ENCODE measurements around the gene ELMOD1.

The ELMOD1 gene

DNA sequence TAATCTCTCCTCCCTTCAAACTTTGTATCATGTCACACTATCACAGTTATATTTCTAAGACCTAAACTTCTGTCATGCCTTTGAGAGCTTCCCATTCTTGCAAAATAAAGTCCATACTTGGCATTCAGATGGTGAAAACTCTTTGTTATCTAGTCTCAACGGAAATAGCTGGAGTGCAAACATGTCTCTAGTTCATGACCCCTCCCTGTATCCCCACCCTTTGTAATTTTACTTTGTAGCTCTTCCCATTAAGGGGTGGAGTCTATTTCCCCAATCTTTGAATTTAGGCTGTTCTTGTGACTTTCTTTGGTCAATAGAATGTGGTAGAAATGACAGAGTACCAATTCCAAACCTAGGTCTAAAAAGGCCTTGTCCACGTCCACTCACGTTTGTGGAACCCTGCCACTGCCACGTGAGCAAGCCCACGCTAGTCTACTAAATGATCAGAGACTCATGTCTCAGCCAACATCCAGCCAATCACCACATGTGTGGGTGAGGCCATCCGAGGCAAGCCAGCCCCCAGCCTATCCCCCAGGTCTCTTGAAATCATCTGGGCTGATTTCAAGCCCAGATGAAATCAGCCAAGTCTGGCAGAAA is 97.5 kb downstream of the ELMOD1 start:
- no peak for DNase-seq (ENCODE audit: low read depth)

DNA sequence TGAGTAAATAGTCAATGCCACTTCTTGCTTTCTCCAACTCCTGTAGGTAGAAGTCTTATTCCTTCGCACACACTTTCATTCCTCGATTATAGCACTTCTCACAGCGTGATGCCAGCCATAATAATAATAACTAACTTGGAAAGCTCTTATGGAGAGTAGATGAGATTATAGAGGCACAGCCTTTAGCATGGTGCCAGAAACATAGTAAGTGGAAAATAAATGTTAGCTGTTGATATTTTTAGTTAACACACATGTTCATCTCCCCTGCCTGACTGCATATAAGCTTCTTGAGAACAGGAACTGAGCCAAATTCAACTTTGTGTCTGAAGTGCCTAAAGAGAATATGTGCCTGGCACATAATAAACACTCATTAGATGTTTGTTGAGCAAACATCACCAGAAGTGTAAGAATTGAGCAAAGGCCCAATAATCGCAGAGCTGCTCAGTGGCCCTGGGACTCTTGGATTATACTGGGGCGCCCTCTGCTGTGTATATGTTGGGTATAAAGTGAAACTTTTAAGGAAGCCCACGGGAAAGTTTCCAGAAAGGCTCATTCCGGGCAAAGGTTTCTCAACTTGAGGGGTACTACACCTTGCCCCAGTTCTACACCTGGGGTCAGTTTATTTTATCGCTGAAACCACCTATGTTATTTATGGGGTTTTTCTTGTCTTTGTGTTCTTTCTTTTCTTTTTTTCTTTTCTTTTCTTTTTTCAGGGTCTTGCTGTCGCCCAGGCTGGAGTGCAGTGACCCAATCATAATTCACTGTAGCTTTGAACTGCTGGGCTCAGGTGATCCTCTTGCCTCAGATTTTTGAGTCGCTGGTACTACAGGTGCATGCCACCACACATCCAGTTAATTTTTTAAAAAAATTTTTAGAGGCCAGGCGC is 98.6 kb downstream of the ELMOD1 start:
- no peak for DNase-seq (ENCODE audit: low read depth)

GRCh38 chr11:107691000-107691750 is 100.2 kb downstream of the ELMOD1 start:
- DNase-seq (ENCODE audit: low read depth), result no peak

DNA sequence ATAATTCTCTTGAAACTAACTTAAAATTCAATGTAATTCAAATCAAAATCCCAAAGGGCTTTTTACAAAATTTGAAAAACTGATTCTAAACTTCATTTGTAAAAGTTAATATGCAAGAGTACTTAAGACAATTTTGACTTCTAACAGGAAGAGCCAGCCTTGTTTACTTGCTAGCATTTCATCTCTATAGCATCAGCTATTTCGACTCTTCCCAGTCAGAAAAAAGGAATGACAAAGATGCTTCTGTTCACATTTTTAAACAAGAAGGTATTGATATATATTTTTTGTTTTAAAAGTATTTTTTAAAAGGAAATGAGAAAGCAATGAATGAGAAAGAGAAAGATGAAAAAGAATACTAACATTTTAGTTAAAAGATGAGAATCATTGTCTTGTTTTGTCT is 104.5 kb downstream of the ELMOD1 start:
- DNase-seq (ENCODE audit: low read depth), result no peak

DNA sequence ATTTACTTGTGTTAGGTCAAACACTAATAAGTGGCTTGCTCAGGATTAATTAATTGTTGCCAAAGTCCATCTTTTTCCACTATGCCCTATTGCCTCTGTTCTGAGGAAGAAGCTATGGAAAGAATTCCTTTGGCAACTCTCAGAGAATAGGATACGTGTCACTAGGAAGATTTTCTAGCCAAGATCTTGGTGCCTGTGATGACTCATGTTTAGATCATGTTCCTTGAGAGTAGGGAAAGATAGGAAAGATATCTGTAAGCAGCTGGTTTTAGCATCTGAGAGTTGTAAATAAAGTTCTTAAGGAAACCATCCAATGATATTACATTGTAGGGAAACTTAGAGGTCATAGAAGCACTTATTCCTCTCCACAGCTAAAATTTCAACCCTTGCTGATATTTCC is 105.2 kb downstream of the ELMOD1 start:
- DNase-seq (ENCODE audit: low read depth), result peak; percentile 87

DNA sequence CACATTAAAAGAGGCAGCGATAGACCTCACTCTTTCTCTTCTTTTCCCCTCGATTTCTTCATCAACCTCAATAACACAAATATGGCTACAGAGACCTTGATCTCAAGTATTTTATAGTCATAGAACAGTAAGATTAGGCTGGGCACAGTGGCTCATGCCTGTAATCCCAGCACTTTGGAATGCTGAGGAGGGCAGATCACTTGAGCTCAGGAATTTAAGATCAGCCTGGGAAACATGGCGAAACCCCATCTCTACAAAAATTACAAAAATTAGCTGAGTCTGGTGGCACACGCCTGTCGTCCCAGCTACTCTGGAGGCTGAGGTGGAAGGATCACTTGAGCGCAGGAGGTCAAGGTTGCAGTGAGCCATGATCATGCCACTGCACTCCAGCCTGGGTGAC is 106.3 kb downstream of the ELMOD1 start:
- no peak for DNase-seq (ENCODE audit: low read depth)

DNA sequence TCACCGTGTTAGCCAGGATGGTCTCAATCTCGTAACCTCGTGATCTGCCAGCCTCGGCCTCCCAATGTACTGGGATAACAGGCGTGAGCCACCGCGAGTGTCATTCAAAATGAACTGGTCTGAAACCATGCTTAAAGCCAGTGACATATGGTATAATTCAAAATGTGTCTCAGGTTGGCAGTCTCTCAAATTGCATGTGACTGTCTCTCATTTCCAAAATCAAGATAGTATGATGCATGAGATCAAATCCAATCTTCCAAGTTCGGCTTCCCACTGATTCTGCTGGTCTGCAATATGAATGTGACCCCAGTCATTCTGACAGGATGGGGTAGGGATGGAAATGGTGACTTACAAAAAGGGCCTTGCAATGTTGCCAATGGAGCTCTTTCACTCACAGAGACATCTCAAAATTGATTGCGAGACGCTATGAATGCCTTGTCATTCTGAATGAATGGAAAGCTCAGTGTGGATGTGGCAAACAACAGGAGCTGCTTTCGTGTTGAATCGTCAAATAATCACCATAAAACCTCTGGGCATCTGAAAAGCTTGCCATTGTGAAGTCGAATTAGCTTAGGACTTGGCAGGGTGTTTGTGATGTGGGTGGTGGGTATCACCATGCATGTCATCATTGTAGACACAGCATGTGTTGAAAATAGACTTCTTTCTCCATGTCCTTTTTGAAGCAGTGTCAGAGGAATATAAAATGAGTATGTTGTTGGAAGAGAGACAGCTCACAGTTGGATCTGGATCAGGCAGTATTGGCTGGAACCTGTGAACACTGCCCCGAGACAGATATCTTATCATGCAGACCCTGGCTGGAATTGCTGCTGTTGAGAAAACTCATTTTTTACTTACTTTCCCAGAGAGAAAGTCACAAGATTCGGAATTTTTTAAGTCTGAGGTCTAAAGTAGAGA is 108.7 kb downstream of the ELMOD1 start:
- no peak for DNase-seq (ENCODE audit: low read depth)

GRCh38 chr11:107702109-107702660 is 111.2 kb downstream of the ELMOD1 start:
- DNase-seq (ENCODE audit: low read depth), result no peak

GRCh38 chr11:107702723-107703122 is 111.8 kb downstream of the ELMOD1 start:
- DNase-seq (ENCODE audit: low read depth), result no peak

DNA sequence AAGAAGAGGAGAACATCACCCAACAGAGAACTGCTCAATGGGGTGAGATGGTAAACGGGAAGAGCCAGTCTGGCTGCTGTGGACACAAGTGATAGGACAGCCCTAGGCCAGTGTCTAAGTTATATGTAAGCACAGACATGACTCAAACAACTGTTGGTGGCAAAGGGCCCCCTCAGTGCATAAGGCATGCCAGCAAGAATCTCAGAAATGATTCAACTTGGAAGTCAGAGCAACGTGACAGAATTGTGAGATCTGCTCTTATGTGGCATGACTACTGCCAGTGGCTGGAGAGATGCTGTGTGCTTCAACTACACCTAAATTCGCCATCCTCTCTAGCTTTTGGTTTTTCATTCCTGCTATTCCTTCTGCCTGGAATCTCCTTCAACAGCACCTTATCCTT is 113.5 kb downstream of the ELMOD1 start:
- no peak for DNase-seq (ENCODE audit: low read depth)

DNA sequence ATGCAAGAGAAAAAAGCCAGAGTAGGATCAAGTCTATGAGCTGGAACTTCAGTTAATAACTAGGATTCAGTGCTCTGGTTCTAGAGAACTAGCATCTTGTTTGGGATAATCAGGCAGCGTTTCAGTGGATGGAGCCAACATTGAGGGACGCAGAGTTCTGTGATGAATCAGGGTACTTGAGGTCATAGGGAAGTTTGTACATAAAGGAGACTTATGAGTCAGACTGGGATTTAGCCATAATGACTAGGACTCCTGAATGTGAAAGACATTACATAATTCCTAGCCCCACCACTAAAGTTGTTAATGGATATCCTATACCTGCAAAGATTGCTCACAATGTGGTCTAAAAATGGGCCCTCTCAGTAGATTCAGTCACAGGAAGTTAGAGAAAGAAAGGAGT is 114.1 kb downstream of the ELMOD1 start:
- DNase-seq (ENCODE audit: low read depth), result peak; percentile 72

GRCh38 chr11:107706531-107706930 is 115.6 kb downstream of the ELMOD1 start:
- no peak for DNase-seq (ENCODE audit: low read depth)

- no peak for DNase-seq (ENCODE audit: low read depth)
Observed at GRCh38 chr11:107707215-107707671, 116.3 kb downstream of the ELMOD1 start.

DNA sequence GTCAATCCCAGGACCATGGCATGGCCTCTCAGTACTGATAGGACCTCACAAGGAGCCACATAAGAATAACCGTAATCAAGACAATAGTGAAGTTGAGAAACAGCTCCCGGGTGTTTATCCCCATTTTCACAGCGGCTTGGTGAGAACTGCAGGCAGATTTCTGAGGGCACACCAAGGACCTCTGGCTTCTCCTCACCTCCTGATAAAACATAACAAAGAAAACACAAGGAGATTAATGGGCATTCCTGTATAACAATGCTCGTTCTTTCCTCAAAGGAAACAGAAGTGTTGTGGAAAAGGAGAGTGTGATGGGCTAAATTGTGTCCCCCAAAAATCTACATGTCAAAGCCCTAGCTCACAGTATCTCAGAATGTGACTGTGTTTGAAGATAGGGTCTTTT is 116.9 kb downstream of the ELMOD1 start:
- no peak for DNase-seq (ENCODE audit: low read depth)

DNA sequence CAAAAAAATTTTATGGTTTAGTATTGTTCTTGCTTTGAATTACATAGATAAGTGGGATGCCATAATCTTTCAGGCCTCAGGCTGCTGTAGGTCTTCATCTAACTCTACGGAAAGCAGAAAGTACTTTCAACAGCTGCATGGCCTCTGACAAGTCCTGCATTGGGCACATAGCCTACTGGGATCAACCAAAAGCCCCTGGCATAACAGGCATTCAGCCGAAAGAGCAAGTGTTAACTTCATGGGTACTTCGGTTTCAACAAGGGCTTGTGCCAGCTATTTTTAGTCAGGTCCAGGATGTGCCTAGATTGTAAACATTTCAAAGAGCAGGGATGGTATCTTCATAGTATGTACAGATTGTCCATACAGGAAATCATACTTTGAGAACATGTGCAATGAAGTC is 117.8 kb downstream of the ELMOD1 start:
- no peak for DNase-seq (ENCODE audit: low read depth)

DNA sequence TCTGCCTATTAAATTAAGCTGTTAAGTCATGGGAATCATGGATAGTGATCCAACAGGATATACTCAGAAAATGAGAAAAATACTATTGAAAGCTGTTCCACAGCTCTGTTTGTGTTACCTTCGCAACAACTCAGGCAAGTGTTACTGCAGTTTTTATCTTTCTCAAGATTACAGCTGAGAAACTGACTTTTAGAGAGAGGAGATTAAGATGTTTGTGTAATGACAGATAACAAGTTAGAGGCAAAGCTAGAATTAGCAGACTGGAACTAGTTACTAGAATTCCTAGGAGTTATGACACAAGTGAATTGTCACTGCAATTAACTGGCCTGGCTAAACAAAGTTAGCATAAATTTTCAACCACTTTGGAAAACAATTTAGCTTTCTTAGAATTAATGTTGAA is 119.4 kb downstream of the ELMOD1 start:
- no peak for DNase-seq (ENCODE audit: low read depth)

DNA sequence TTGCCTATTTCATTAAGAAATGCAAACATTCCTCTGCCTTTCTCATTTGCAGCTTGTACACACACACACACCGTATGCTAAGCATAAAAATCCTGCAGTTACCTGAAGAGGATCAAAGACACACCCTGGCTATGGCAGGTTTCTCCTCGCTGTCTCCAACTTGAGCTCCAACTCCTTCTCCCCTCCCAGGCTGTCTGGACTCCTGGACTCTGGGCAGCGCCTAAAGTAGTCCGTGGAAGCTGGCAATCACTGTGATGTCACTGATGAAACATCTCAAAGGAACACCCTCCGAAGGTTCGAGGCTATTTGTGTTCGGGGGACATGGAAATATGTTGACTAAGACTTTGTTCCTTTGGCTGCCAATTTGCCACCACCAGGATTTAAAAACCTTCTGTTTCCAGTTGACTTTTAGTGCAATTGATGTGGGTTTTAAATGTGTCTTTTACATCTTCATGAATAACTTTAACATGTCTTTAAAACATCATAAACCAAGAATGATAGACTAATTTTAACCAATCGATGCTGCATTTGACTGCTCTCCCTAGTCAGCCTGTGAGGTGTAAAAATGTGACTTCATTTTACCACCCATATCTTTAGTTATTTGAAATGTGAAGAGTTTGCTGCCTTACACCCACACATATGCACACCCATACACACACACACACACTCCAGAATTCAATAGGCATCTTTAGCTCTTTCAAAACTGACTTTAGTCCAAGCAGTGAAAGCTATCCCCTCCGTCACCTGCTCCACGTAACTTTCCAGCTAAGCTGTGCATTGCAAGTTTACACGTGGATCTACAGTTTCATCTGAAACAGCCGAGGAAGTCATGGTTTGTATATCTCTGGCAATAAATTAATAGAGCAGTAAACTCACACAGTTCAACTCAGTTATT is 121.2 kb downstream of the ELMOD1 start, which contains the start of gene SLN:
Gene SLN (minus strand): TSS at position 196 of the 895 bp plus-strand sequence.
- no peak for DNase-seq (ENCODE audit: low read depth)

DNA sequence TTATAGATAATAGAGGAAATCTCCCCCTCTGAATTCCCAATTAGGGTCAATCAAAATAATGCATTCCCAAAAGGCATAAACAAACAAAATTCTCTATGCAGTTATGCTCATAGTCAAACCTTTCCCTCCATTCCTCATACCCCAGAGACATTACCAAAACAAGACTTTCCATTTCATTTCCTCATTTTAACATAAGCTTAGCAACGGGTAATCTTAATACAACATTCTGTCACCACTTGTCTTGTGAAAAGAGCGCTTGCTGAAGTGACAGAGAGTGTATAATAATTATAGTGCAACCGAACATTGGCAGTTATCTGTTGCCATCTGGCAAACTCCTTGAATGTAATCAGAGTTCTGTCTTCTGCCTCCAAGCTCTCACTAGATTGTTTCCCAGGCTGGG is 122.1 kb downstream of the ELMOD1 start:
- DNase-seq (ENCODE audit: low read depth), result no peak

All from non-pigmented ciliary epithelial cell (primary cell).